Stimulated activated memory B cell treated with anti-CD40 and anti-IgM and Interleukin-4, amounts not matched to agents 10 μg/mL and 1 μg/mL and 100 μg/mL, for 72 hours (primary cell): ENCODE data around the gene MAB21L4.

Experiments
- ATAC-seq: fragments of 150-1000 bp; cut with Tn5 transposase; 2 replicates; pipeline ENCODE4 v1.10.0; 2021
- H3K27ac Mint-ChIP-seq: one replicate; pipeline ENCODE4 v1.8.0; 2022; ENCODE audit warnings: mild to moderate bottlenecking, mixed read lengths
- H3K27me3 Mint-ChIP-seq: one replicate; pipeline ENCODE4 v1.8.0; 2022; ENCODE audit warnings: mixed read lengths
- H3K36me3 Mint-ChIP-seq: one replicate; pipeline ENCODE4 v1.8.0; 2022; ENCODE audit warnings: mixed read lengths
- H3K4me1 Mint-ChIP-seq: one replicate; pipeline ENCODE4 v1.8.0; 2022; ENCODE audit warnings: mixed read lengths
- H3K4me3 Mint-ChIP-seq: one replicate; pipeline ENCODE4 v1.8.0; 2022; ENCODE audit warnings: mild to moderate bottlenecking, moderate library complexity, mixed read lengths
- H3K9me3 Mint-ChIP-seq: one replicate; pipeline ENCODE4 v1.8.0; 2022; ENCODE audit warnings: mixed read lengths

Gene MAB21L4

DNA sequence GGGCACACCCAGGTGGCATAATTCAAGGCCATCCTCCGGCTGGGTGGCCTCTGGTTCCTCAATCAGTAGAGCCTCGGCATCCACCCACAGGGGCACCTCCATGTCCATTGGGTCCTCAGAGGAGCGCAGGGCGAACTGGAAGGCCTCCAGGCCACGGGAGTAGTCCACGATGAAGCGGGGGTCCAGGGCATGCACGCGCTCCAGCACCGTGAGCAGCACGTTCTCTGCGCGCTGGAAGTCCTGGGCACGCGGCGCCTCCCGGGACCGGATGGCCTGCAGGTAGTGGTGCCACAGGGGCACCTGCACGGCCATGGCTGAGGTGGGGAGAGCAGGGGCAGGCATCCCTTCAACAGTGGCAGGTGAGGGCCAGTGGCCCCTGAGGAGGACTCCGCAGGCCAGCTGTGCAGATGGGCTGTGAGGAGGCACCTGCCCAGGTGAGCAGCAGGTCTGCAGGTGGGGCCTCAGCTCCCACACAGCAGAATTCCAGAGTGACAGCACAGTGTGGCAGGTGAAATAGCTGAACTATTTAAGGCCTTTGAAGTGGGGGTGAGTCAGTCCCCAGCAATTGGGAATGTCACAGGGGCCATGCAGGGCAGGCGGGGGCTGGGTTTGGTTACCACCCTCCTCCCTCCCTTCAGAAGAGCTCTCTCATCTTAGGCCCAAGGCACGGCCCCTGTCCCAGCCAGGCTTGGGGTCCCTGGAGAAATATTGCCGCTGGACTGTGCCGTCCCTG, at the start of gene MAB21L4:
MAB21L4 (minus strand) TSS at position 501 of the 733 bp plus-strand sequence; CDS start at position 342, 159 bp downstream.
- H3K27ac Mint-ChIP-seq, result no peak within 1 kb of the TSS
- H3K36me3 Mint-ChIP-seq, result no peaks in the 10 kb centered on the region
- ATAC-seq, result no peak
- H3K27me3 Mint-ChIP-seq, result peaks cover 43% of the 10 kb centered on the region
- H3K9me3 Mint-ChIP-seq, result no peaks in the 10 kb centered on the region
- H3K4me1 Mint-ChIP-seq, result peaks cover 7% of the 10 kb centered on the region
- H3K4me3 Mint-ChIP-seq, result no peak within 1 kb of the TSS

DNA sequence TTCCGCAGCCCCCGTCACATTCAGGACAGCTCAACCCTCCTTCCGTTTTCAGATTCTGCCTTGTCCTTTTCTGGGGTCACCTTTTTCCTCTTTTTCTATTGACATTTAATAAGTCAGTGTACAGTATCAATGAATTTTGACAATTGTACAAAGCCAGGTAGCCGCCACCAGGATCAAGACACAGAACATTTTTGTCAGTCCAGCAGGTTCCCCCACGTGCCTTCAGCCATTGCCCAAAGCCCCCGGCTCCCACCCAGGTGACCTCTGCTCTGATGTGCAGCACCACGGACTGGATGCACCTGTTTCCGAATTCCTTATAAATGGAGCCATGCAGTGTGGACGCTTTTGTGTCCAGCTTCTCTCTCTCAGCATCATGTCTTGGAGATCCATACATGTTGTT, 40.1 kb upstream of the MAB21L4 start:
- no peak for ATAC-seq
- H3K9me3 Mint-ChIP-seq, result peaks cover 15% of the 10 kb centered on the region
- H3K27ac Mint-ChIP-seq, result no peak overlapping the region
- H3K4me1 Mint-ChIP-seq, result no peaks in the 10 kb centered on the region
- no peak overlapping the region for H3K4me3 Mint-ChIP-seq
- H3K36me3 Mint-ChIP-seq, result no peaks in the 10 kb centered on the region
- peaks cover 40% of the 10 kb centered on the region for H3K27me3 Mint-ChIP-seq

DNA sequence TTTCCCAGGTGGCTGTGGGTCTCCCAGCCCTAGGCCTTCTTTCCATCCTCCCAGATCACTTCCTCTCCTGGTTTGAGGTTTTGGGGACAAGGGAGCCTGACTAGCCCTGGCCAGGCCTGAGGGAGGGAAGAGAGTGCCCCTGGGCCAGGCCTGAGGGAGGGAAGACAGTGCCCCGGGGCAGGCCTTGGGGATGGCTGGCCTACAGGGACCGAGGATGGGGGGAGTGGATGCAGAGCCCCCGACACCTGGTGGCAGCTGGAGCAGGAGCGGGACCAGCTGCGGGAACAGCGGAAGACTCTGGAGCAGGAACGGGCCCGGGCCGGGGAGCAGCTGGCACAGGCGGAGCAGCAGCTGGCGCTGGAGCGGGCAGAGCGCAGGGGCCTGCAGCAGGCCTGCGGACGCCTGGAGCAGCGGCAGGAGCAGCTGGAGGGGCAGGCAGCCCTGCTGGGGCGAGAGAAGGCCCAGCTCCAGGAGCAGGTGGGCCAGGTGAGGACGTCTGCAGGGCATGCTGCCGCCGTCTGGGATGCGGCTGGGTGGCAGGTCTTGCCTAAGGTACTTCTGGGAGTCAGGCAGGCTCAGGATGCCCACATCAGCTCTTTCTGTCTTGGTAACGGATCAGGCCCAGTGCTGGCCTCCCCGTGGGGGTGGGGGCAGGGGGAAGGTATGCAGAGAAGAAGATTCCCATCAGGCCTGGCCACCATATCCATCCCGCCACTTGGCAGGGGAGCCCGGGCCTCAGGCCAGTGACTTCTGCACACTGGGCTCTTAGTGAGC, 39.3 kb upstream of the MAB21L4 start:
- no peaks in the 10 kb centered on the region for H3K4me1 Mint-ChIP-seq
- H3K4me3 Mint-ChIP-seq, result no peak overlapping the region
- H3K27me3 Mint-ChIP-seq, result peaks cover 38% of the 10 kb centered on the region
- no peak overlapping the region for H3K27ac Mint-ChIP-seq
- ATAC-seq, result no peak
- no peaks in the 10 kb centered on the region for H3K36me3 Mint-ChIP-seq
- H3K9me3 Mint-ChIP-seq, result peaks cover 15% of the 10 kb centered on the region

DNA sequence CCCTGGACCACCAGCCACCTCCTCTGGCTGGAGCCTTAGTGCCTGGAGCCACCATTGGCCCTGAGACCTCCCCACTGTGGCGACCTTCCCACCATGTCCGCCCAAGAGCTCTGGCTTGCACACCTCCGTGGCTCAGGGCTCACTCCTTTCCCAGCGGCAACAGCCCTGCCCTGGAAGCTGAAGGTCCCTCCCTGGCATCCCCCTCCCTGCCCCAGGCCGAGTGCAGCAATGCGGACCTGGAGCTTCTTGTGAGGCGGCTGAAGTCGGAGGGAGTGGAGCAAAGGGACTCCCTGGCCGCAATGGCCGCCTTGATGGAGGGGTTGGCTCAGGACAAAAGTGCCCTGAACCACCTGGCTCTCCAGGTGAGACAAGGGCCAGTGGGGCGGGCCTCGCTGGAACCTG, 38.7 kb upstream of the MAB21L4 start:
- H3K36me3 Mint-ChIP-seq, result no peaks in the 10 kb centered on the region
- no peaks in the 10 kb centered on the region for H3K4me1 Mint-ChIP-seq
- no peak overlapping the region for H3K27ac Mint-ChIP-seq
- H3K27me3 Mint-ChIP-seq, result peaks cover 43% of the 10 kb centered on the region
- H3K9me3 Mint-ChIP-seq, result peaks cover 15% of the 10 kb centered on the region
- no peak overlapping the region for H3K4me3 Mint-ChIP-seq
- ATAC-seq, result no peak

DNA sequence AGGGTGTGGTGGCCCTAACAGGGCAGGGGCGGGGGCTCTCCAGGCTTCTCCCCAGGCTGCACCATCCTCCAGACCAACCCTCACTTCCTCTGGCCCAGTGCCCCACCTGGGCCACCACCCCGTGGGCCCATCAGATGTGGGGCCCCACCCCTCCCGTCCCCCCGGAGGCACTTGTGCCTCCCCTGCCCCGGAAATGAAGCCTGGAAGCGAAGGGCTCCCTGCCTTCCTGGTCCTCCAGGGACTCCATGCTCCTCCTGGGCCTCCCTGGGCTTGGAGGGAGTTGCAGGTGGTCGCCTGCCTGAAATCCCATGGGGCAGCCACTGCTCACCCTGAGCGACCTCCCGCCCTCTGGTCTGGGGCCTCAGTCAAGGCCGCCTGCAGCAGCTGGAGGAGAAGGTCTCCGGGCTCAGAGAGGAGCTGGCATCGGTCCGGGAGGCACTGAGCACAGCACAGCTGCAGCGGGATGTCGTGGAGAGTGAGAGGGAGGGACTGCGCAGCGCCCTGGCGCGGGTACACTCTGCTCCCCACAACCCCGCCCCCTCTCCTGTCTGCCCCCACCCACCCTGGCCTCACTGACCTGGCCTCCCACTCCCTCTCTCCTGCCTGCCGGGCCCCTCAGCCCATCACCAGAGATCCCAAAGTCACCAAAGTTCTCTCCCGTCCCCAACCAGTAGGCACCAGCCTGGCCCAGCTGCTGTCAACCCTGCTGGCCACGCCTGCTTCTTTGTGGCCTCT, 38.2 kb upstream of the MAB21L4 start:
- Mint-ChIP-seq H3K27me3 (peaks cover 48% of the 10 kb centered on the region), H3K27ac (no peak overlapping the region), H3K4me3 (no peak overlapping the region), H3K9me3 (peaks cover 15% of the 10 kb centered on the region), H3K36me3 (no peaks in the 10 kb centered on the region), H3K4me1 (no peaks in the 10 kb centered on the region)
- peak; percentile 4 for ATAC-seq

DNA sequence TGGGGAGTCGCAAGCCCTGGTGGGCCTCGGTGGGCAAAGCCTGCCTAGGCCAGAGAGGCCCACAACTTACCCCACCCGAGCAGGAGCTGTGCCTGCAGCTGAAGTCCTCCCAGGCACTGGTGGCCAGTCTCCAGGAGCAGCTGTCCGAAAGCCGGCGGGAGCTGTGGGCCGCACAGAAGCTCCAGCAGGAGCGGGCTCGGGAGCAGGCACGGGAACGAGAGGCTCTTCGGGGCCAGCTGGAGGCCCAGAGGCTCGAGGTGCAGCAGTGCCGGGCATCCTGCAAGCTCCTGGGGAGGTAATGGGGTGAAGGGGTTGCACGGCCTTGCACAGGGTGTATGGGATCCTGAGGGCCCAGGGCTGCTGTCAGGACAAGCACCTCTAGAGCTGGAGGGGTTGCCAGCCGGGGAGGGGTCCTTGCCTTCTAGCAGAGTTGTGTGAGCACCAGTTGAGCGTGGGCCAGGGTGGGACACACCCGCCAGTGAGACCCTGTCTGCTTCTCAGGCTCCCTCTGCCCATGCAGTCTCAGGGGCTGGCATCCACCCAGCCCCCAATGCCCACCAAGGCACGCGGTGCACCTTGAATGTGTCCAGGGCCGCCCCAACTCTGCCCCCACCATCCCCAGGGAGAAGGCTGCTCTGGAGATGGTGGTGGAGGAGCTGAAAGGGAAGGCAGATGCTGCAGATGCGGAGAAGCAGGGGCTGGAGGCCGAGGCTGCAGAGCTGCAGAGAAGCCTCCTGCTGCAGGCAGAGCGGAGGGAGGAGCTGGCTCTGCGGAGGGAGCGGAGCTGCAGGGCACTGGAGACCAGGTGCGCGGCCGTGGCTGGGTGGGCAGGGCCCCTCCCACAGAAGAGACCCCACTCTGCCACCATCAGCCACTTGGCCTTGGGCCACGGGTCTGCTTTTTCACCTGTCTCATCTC, 37.4 kb upstream of the MAB21L4 start:
- Mint-ChIP-seq H3K9me3 (peaks cover 15% of the 10 kb centered on the region), H3K27me3 (peaks cover 57% of the 10 kb centered on the region), H3K4me1 (no peaks in the 10 kb centered on the region), H3K27ac (no peak overlapping the region), H3K4me3 (no peak overlapping the region), H3K36me3 (no peaks in the 10 kb centered on the region)
- ATAC-seq, result no peak

DNA sequence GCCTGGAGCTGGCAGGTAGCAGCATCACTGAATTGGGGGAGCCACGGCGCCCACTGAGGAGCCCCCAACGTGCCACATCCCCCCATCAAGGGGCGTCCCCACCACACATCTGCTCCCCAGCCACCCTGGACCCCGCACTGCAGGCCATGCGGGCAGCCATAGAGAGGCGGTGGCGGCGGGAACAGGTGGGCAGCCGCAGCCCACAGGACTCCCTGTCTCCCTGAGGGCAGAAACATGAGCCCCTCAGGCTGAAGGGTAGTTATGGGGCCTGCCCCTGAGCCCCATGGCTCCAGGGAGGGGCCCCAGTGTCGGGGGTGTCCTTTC, 36.7 kb upstream of the MAB21L4 start:
- ATAC-seq, result no peak
- no peaks in the 10 kb centered on the region for H3K36me3 Mint-ChIP-seq
- no peak overlapping the region for H3K27ac Mint-ChIP-seq
- H3K9me3 Mint-ChIP-seq, result peaks cover 13% of the 10 kb centered on the region
- H3K27me3 Mint-ChIP-seq, result peaks cover 63% of the 10 kb centered on the region
- no peak overlapping the region for H3K4me3 Mint-ChIP-seq
- no peaks in the 10 kb centered on the region for H3K4me1 Mint-ChIP-seq

DNA sequence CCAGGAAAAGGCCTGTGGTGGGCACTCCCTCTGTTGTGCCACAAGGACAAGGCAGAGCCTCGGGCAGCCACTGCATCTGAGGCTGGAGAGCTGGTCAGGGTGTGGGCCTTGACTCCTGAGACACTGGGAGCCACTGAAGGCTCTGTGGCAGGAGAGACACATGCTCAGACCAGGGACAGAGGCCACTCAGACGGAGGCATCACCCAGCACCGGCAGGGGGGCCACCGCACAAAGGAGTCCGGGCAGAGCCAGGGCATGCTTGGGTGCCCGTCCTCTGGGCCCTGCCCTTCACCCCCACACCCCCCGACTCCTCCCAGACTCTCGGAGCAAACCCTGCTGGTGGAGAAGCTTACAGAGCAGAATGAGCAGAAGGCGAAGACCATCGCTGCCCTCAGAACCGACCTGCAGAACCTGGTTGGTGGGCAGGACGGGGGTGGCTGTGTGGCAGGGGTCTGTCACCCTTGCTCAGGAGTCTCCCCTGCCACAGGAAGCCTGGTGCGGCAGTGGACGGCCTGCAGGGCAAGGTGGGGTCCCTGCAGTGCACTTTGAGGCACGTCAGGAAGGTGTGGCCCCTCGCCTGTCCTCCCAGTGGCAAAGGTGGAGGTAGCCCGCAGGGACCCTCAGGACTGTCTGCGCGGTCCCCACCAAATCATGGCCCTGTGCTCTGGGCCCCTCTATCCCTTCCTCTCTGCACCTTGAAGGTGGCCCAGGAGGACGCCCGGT, 36.2 kb upstream of the MAB21L4 start:
- no peak overlapping the region for H3K27ac Mint-ChIP-seq
- H3K9me3 Mint-ChIP-seq, result peaks cover 10% of the 10 kb centered on the region
- H3K4me3 Mint-ChIP-seq, result no peak overlapping the region
- H3K27me3 Mint-ChIP-seq, result peaks cover 68% of the 10 kb centered on the region
- no peaks in the 10 kb centered on the region for H3K36me3 Mint-ChIP-seq
- ATAC-seq, result no peak
- no peaks in the 10 kb centered on the region for H3K4me1 Mint-ChIP-seq

DNA sequence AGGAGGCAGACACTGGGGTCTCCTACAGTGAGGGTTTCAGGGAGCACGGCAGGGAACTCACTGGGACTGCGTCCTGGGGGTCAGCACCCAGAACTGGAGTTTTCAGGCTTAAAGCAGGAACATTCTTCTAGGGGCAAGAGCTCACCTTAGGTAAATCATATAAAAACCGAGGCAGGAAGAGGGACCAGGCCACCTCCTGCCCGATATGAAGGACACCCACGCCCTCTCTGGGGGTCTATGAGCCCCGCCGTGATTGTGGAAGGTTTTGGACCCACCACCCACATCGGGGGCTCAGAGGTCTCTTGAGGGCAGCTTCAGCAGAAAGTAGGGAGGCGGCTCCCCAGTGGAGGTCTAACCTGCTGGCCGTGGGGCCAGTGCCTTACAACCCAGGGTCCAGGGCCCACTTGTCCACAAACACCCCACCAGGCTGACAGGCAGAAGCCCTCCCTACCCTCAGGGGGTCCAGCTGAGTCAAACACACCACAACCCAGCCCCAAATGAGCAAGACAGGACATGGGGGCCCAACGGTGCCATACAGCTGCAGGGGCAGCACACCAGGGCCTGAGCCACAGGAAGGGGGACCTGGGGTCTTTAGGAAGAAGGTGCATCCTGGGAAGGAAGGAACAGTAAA, 35.5 kb upstream of the MAB21L4 start:
- no peaks in the 10 kb centered on the region for H3K4me1 Mint-ChIP-seq
- ATAC-seq, result no peak
- no peaks in the 10 kb centered on the region for H3K36me3 Mint-ChIP-seq
- peaks cover 67% of the 10 kb centered on the region for H3K27me3 Mint-ChIP-seq
- no peak overlapping the region for H3K4me3 Mint-ChIP-seq
- H3K27ac Mint-ChIP-seq, result no peak overlapping the region
- peaks cover 6% of the 10 kb centered on the region for H3K9me3 Mint-ChIP-seq

DNA sequence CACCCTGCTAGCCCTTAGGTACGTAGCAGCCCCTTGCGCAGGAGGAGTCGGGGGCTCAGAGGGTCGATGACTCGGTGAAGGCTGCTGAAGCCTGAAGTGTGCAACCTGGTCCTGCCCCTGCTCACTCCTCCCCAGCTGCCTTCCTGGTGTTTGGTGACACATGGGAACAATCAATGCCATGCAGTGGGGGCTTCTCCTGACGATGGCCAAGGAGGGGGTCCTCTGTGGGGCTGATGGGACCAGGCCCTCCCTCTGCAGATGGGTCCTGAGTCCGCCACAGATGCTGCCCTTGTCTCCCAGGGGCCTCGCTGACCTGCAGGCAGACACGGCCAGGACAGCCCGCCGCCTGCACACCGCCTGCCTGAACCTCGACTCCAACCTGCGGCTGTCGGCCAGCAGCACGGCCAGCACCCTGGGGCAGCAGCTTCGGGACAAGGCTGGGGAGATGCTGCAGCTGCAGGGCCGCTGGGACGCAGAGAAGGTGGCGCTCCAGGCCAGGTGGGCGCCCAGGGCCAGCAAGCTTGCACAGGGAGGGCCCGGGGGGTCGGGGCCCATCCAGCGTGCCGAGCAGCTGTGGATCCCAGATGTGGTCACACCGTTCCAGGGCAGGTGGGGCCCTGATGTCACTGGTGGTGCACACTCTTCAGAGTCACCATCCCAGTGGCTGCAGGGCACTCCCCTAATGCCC, 34.8 kb upstream of the MAB21L4 start:
- ATAC-seq, result no peak
- no peak overlapping the region for H3K4me3 Mint-ChIP-seq
- no peaks in the 10 kb centered on the region for H3K4me1 Mint-ChIP-seq
- no peaks in the 10 kb centered on the region for H3K36me3 Mint-ChIP-seq
- no peak overlapping the region for H3K27ac Mint-ChIP-seq
- peaks cover 68% of the 10 kb centered on the region for H3K27me3 Mint-ChIP-seq
- no peaks in the 10 kb centered on the region for H3K9me3 Mint-ChIP-seq

DNA sequence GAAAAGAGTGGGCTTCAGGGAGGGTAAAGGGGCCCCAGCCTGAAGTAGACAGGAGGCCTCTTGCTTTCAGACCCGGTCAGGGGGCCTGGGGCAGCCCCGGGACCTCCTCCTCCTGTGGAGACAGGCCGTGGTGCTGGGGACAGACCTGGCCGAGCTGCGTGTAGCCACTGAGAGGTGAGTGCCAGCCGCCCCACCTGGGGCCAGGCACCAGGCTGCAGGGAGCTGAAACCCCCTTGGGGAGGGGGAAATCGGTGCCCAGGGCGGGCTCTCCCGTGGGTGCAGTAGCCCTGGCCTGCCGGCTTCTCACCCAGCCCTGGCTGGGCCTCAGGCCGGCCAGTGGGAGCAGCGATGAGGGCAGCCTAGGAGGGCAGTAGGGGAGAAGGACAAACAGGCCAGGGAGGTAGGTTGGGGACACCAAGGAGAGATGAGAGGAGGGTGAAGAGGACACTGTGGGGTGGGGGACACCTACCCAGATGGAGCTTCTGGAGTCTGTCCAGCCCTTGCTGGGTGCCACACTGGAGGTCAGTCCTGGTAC, 34.2 kb upstream of the MAB21L4 start:
- no peak overlapping the region for H3K27ac Mint-ChIP-seq
- H3K27me3 Mint-ChIP-seq, result peaks cover 74% of the 10 kb centered on the region
- no peaks in the 10 kb centered on the region for H3K4me1 Mint-ChIP-seq
- H3K4me3 Mint-ChIP-seq, result no peak overlapping the region
- no peaks in the 10 kb centered on the region for H3K9me3 Mint-ChIP-seq
- ATAC-seq, result no peak
- no peaks in the 10 kb centered on the region for H3K36me3 Mint-ChIP-seq

DNA sequence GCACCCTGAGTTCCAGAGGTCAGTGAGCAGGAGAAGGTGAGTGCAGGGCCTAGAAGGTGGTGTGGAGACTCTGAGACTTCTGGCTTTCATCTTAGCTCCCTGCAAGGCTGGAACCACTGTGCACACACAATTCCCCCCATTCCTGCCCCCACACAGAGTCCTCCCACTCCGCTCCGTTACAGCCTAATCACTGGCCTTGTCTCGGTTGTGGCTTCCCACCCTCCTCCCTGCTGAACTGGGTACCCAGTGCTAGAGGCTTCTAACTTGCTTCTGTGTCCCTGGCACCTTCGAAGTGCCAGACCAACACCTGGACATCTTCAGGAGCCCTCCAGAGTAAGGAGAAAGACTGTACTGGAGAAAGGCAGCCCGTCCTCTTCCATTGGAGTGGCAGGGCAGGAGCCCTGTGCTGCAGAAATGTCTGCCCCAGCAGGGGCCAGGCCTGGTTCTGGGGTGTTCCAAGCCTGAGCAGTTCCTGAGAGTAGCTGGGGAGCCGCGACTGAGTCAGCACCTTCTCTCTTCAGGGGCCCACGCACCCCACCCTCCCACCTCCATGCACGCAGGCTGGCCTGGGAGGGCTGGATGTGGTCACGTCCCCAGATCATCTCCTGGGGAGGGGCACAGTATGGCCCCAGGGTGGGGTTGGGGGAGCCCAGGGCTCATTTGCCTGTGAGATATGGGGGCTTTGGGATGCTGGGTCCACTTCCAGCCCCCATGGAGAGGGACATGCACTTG, 33.6 kb upstream of the MAB21L4 start:
- no peak overlapping the region for H3K4me3 Mint-ChIP-seq
- ATAC-seq, result no peak
- no peaks in the 10 kb centered on the region for H3K9me3 Mint-ChIP-seq
- no peak overlapping the region for H3K27ac Mint-ChIP-seq
- no peaks in the 10 kb centered on the region for H3K36me3 Mint-ChIP-seq
- H3K27me3 Mint-ChIP-seq, result peaks cover 74% of the 10 kb centered on the region
- no peaks in the 10 kb centered on the region for H3K4me1 Mint-ChIP-seq
